Endothelial cell of umbilical vein (primary cell): Measurements from ENCODE around the gene REEP3. TPM values are rescaled to one million over a fixed set of nuclear protein-coding genes. Genes with fewer than 3 reads are reported as not detected.

ENCODE experiments used
- BruUV-seq: library from RNA; stranded (reverse); fragments of 400-500 nt; replicated peaks from 2 replicates; lab custom pipeline; 2021; lab: Mats Ljungman, UMichigan
- CTCF ChIA-PET: fragments of 300-600, 350-600 bp; sonication (Branson Sonifier 250); formaldehyde crosslinking; loops from one replicate; lab custom pipeline; 2021; ENCODE audit warnings: antibody characterized with exemption, inconsistent platforms; lab: Charles Lee
- POLR2A ChIA-PET: fragments of 300-600, 350-600 bp; sonication (Branson Sonifier 250); formaldehyde crosslinking; loops from one replicate; lab custom pipeline; 2021; ENCODE audit warnings: antibody characterized with exemption, inconsistent platforms; lab: Charles Lee
- DNase-seq: peaks from one replicate; pipeline ENCODE4 v3.0.0-alpha.2; 2011; ENCODE audit warnings: low read depth, low spot score
- FAIRE-seq: peaks from 2 replicates; lab custom pipeline; 2011; peaks lifted over from hg19 to GRCh38; lab: Jason Lieb, UNC
- H2AFZ ChIP-seq: 2 replicates; pipeline ENCODE4 v1.6.0; 2012; ENCODE audit warnings: low read depth, low read length, control low read depth, inconsistent platforms
- H3K27ac ChIP-seq: 2 replicates; pipeline ENCODE4 v1.5.1; 2011; ENCODE audit warnings: low read depth, mild to moderate bottlenecking, control low read depth, low read length, moderate library complexity; ENCODE audit not compliant: insufficient read depth
- H3K27me3 ChIP-seq, 2 experiments: 2 replicates each; pipeline versions ENCODE4 v1.6.0 to v1.6.1; 2011; ENCODE audit warnings: low read length in 2 of 2, mixed read lengths in 1 of 2; ENCODE audit not compliant: control insufficient read depth in 2 of 2, insufficient read depth in 2 of 2
- H3K36me3 ChIP-seq, 2 experiments: 2 replicates in 1 of 2; 3 replicates in 1 of 2; pipeline ENCODE4 v1.5.1; 2011; ENCODE audit warnings: low read length in 2 of 2, mild to moderate bottlenecking in 1 of 2, moderate library complexity in 1 of 2; ENCODE audit not compliant: control insufficient read depth in 2 of 2, insufficient read depth in 2 of 2; ENCODE audit errors: extremely low read depth in 1 of 2
- H3K4me1 ChIP-seq: 3 replicates; pipeline ENCODE4 v1.5.1; 2011; ENCODE audit warnings: mild to moderate bottlenecking, low read length; ENCODE audit not compliant: control insufficient read depth, insufficient read depth; ENCODE audit errors: extremely low read depth
- H3K4me2 ChIP-seq: 2 replicates; pipeline ENCODE4 v1.6.1; 2011; ENCODE audit warnings: low read length, control low read depth, mixed read lengths; ENCODE audit not compliant: insufficient read depth
- H3K4me3 ChIP-seq, 3 experiments: fragments of 200-600 bp in 1 of 3; sonication (generic), shearing (Covaris generic) in 1 of 3; replicated peaks in 1 of 3; 2 replicates each; pipeline ENCODE4 v1.5.1; 2011 to 2016; ENCODE audit warnings: control low read depth in 3 of 3, low read length in 3 of 3, mild to moderate bottlenecking in 2 of 3, inconsistent platforms in 1 of 3, low read depth in 1 of 3, moderate library complexity in 1 of 3; ENCODE audit not compliant: insufficient read depth in 1 of 3
- H3K79me2 ChIP-seq: 2 replicates; pipeline ENCODE4 v1.6.0; 2012; ENCODE audit warnings: low read length, inconsistent platforms; ENCODE audit not compliant: control insufficient read depth, insufficient read depth
- H3K9ac ChIP-seq: replicated peaks from 2 replicates; pipeline ENCODE3; 2011; ENCODE audit warnings: low read length, control low read depth; ENCODE audit not compliant: insufficient read depth; ENCODE audit errors: extremely low read depth
- H3K9me1 ChIP-seq: replicated peaks from 3 replicates; pipeline ENCODE4 v1.6.0; 2011; ENCODE audit warnings: mild to moderate bottlenecking, low read length; ENCODE audit not compliant: control insufficient read depth, insufficient read depth; ENCODE audit errors: extremely low read depth
- H3K9me3 ChIP-seq: replicated peaks from 2 replicates; pipeline ENCODE4 v1.5.1; 2012; ENCODE audit warnings: low read length, inconsistent platforms; ENCODE audit not compliant: control insufficient read depth, insufficient read depth
- H4K20me1 ChIP-seq: replicated peaks from 2 replicates; pipeline ENCODE3; 2011; ENCODE audit warnings: mild to moderate bottlenecking, low read length; ENCODE audit not compliant: control insufficient read depth, insufficient read depth; ENCODE audit errors: extremely low read depth
- CTCF ChIP-seq, 2 donors: IDR thresholded peaks; 1 replicate in 1 of 2; 2 replicates in 1 of 2; pipeline ENCODE4 v1.5.1; 2011; ENCODE audit warnings: low read length in 2 of 2, mild to moderate bottlenecking in 2 of 2, moderate library complexity in 2 of 2, control low read depth in 1 of 2, inconsistent platforms in 1 of 2, low read depth in 1 of 2; ENCODE audit not compliant: insufficient read depth in 1 of 2; ENCODE audit errors: extremely low read depth in 1 of 2
- EZH2 ChIP-seq: IDR thresholded peaks from 2 replicates; pipeline ENCODE4 v1.6.1; 2012; ENCODE audit warnings: borderline replicate concordance, low read depth, mild to moderate bottlenecking, moderate library complexity, low read length, inconsistent platforms; ENCODE audit not compliant: severe bottlenecking
- FOS ChIP-seq: IDR thresholded peaks from 2 replicates; pipeline ENCODE4 v1.6.1; 2011; ENCODE audit warnings: mild to moderate bottlenecking, low read length, moderate library complexity, borderline replicate concordance; ENCODE audit not compliant: insufficient read depth
- GATA2 ChIP-seq: IDR thresholded peaks from 2 replicates; pipeline ENCODE4 v1.7.0; 2011; ENCODE audit warnings: low read depth, mild to moderate bottlenecking, moderate library complexity, mixed read lengths, low read length; ENCODE audit not compliant: insufficient read length, insufficient read depth
- JUN ChIP-seq: IDR thresholded peaks from 2 replicates; pipeline ENCODE4 v1.6.1; 2011; ENCODE audit warnings: borderline replicate concordance, low read depth; ENCODE audit not compliant: insufficient read length, insufficient read depth
- MAX ChIP-seq: IDR thresholded peaks from 2 replicates; pipeline ENCODE4 v1.6.1; 2011; ENCODE audit not compliant: insufficient read depth, insufficient read length
- MYC ChIP-seq: IDR thresholded peaks from one replicate; pipeline ENCODE4 v1.6.1; 2011; ENCODE audit warnings: mild to moderate bottlenecking, low read depth, low read length
- POLR2A ChIP-seq: IDR thresholded peaks from 2 replicates; pipeline ENCODE4 v1.6.1; 2012; ENCODE audit warnings: low read depth, mild to moderate bottlenecking, control low read depth, low read length
- POLR2AphosphoS5 ChIP-seq: IDR thresholded peaks from 2 replicates; pipeline ENCODE4 v1.6.1; 2012; ENCODE audit warnings: low read depth, mild to moderate bottlenecking, control low read depth, low read length, moderate library complexity; ENCODE audit not compliant: insufficient read depth
- dilution Hi-C: fragments of 300-500 bp; cut with MboI; formaldehyde crosslinking; loops from one replicate; pipeline ENCODE4 v1.15.0; 2019; ENCODE audit warnings: low sequenced_read_pairs; ENCODE audit not compliant: extremely low pct_ligation_motif_present
- intact Hi-C: fragments of 100-400 bp; cut with micrococcal nuclease; formaldehyde crosslinking; loops from one replicate; pipeline ENCODE4 v1.10.0; 2022
- polyA plus RNA-seq, 4 experiments: library from polyadenylated mRNA; depleted of rRNA in 3 of 4; stranded (reverse) in 3 of 4; unstranded in 1 of 4; fragments of >200 nt; gene quantifications; 2 replicates each; pipeline versions ENCODE4 v1.2.1 to v1.2.3, GENCODE V29; 2011 to 2012; ENCODE audit warnings: missing spikeins in 1 of 4
- total RNA-seq: library from RNA; stranded (reverse); gene quantifications from 2 replicates; pipeline ENCODE4 v1.2.3, GENCODE V29; 2021

Gene REEP3
- total and polyA plus RNA-seq, 2 donors (not counting 3 experiments of a cell fraction or from before 2014, with no cell fraction given), result 12.3 to 48.3 TPM

GRCh38 chr10:63605197-63605967, 84.2 kb downstream of the REEP3 start:
- DNase-seq (no peak), FAIRE-seq (no peak)
- ChIA-PET CTCF (interaction anchor here (1.0 to 1.2 kb wide), 3 partner anchors 19 to 439 kb away, joined by 3 read pairs; no protein-coding TSS in a partner anchor), POLR2A (no interaction called here)
- Histone ChIP-seq H3K27ac (no peak overlapping the region), H3K36me3 (peaks cover 0 to 2% of the 10 kb centered on the region in 2 experiments), H2AFZ (no peak overlapping the region), H3K9me1 (no peaks in the 10 kb centered on the region), H3K9me3 (no peaks in the 10 kb centered on the region), H3K79me2 (no peaks in the 10 kb centered on the region), H4K20me1 (no peaks in the 10 kb centered on the region), H3K9ac (no peak overlapping the region), H3K4me2 (no peak overlapping the region), H3K4me3 (no peak overlapping the region), H3K27me3 (no peaks in the 10 kb centered on the region), H3K4me1 (no peaks in the 10 kb centered on the region)
- BruUV-seq, result no TSS peak
- dilution Hi-C loops, result no loop called here
- intact Hi-C loops, result no loop called here
- TF ChIP-seq GATA2 (no peak), EZH2 (no peak), CTCF (IDR thresholded peaks at IDR 0.05; ENCODE audit: extremely low read depth in 1 of 2, insufficient read depth in 1 of 2, low read depth in 1 of 2, low read length in 2 of 2) (no peak), MAX (no peak), MYC (no peak), JUN (no peak), POLR2A (no peak), FOS (no peak), POLR2AphosphoS5 (no peak)
